Esophagus muscularis mucosa (tissue), 4 donors: ENCODE measurements around the gene FKTN. TPM values are rescaled to one million over a fixed set of nuclear protein-coding genes. Genes with fewer than 3 reads are reported as not detected.
"Not testable (repeated sequence)": the region's sequence is repeated elsewhere in the genome, so short reads cannot be mapped to it uniquely, and the experiment has no call there.

Experiments
- DNase-seq: peaks from one replicate; pipeline ENCODE4 v3.0.0-alpha.2; 2017; ENCODE audit errors: extremely low spot score
- H3K27ac ChIP-seq, 4 donors: fragments of 200-600 bp; sonication (generic); replicated peaks in 1 of 4; 1 replicate in 3 of 4; 2 replicates in 1 of 4; pipeline ENCODE4 v1.5.1; 2016 to 2019; ENCODE audit warnings: mild to moderate bottlenecking in 1 of 4
- H3K27me3 ChIP-seq, 4 donors: fragments of 200-600 bp; sonication (generic); one replicate each; pipeline versions ENCODE4 v1.5.1 to v1.6.0; 2016 to 2019
- H3K36me3 ChIP-seq, 4 donors: fragments of 200-600 bp; sonication (generic); one replicate each; pipeline ENCODE4 v1.5.1; 2016 to 2019
- H3K4me1 ChIP-seq, 4 donors: fragments of 200-600 bp; sonication (generic); one replicate each; pipeline ENCODE4 v1.5.1; 2016 to 2019
- H3K4me3 ChIP-seq, 4 donors: fragments of 200-600 bp; sonication (generic); 1 replicate in 2 of 4; 2 replicates in 2 of 4; pipeline ENCODE4 v1.5.1; 2016 to 2019; ENCODE audit warnings: mild to moderate bottlenecking in 4 of 4, moderate library complexity in 1 of 4
- H3K9me3 ChIP-seq, 4 donors: fragments of 200-600 bp; sonication (generic); 1 replicate in 3 of 4; 2 replicates in 1 of 4; pipeline ENCODE4 v1.5.1; 2016 to 2019
- CTCF ChIP-seq, 3 experiments: fragments of 200-600 bp in 2 of 3; fragments of 450-650 bp in 1 of 3; sonication (generic) in 2 of 3; IDR thresholded peaks; one replicate each; pipeline ENCODE4 v1.5.1; 2017 to 2019; ENCODE audit warnings: antibody characterized with exemption in 3 of 3, mild to moderate bottlenecking in 2 of 3, moderate library complexity in 1 of 3
- EP300 ChIP-seq: sonication (generic); formaldehyde crosslinking; IDR thresholded peaks from one replicate; pipeline ENCODE4 v1.6.1; 2017; ENCODE audit warnings: antibody characterized with exemption
- POLR2A ChIP-seq: fragments of 450-650 bp; IDR thresholded peaks from one replicate; pipeline ENCODE4 v1.6.1; 2017; ENCODE audit warnings: antibody characterized with exemption, moderate library complexity, mild to moderate bottlenecking, low read depth
- POLR2AphosphoS5 ChIP-seq, 2 donors: sonication (generic); formaldehyde crosslinking; IDR thresholded peaks; one replicate each; pipeline ENCODE4 v1.6.1; 2017; ENCODE audit warnings: antibody characterized with exemption in 2 of 2
- WGBS: methylation state at CpG from one replicate; pipeline ENCODE4 v1.1.5; 2018; 5-methylcytosine and 5-hydroxymethylcytosine counted together
- intact Hi-C: fragments of 100-400 bp; cut with DNase I; formaldehyde crosslinking; loops from one replicate; pipeline ENCODE4 v1.15.1; 2023
- total RNA-seq, 4 donors: library from RNA; depleted of rRNA; stranded (reverse); fragments of >200 nt; gene quantifications; one replicate each; pipeline versions ENCODE4 v1.1.0 to v1.2.1, GENCODE V29; 2016

The FKTN gene
- total RNA-seq, 4 donors from 2014 or later: 5.1 to 21.3 (median 14.7) TPM

GRCh38 chr9:105572455-105572854, 14.5 kb downstream of the FKTN start:
- peaks cover 0 to 22% (median 9%) of the 10 kb centered on the region in 4 donors for H3K36me3 ChIP-seq
- TF ChIP-seq CTCF (IDR thresholded peaks at IDR 0.05): no peak
- no peak for TF ChIP-seq POLR2A
- TF ChIP-seq EP300: no peak
- no peak for TF ChIP-seq POLR2AphosphoS5 (IDR thresholded peaks at IDR 0.05)
- no peak overlapping the region for H3K27ac ChIP-seq
- DNase-seq: no peak
- no peak overlapping the region for H3K4me3 ChIP-seq
- H3K4me1 ChIP-seq: no peaks in the 10 kb centered on the region
- no peaks in the 10 kb centered on the region for H3K27me3 ChIP-seq
- H3K9me3 ChIP-seq: peaks cover 0 to 6% (median 2%) of the 10 kb centered on the region in 4 donors
- intact Hi-C loops: no loop called here

- H3K4me1 ChIP-seq, H3K9me3 ChIP-seq, H3K27me3 ChIP-seq, H3K4me3 ChIP-seq, H3K27ac ChIP-seq, DNase-seq, intact Hi-C loops: not testable (repeated sequence)
- H3K36me3 ChIP-seq: peaks cover 0 to 19% (median 8%) of the 10 kb centered on the region in 4 donors
- 98% methylated on average over 6 of the region's 6 CpGs for WGBS
Observed at GRCh38 chr9:105579952-105580351, 22.0 kb downstream of the FKTN start.

- H3K4me3 ChIP-seq, H3K4me1 ChIP-seq, intact Hi-C loops, DNase-seq, H3K27me3 ChIP-seq, H3K9me3 ChIP-seq, H3K27ac ChIP-seq: not testable (repeated sequence)
- 74% methylated on average over 16 of the region's 16 CpGs for WGBS
- peaks cover 0 to 11% (median 3%) of the 10 kb centered on the region in 4 donors for H3K36me3 ChIP-seq
Observed at GRCh38 chr9:105581550-105581949, 23.6 kb downstream of the FKTN start.

GRCh38 chr9:105593145-105593544, 35.2 kb downstream of the FKTN start:
- peaks cover 0 to 6% (median 2%) of the 10 kb centered on the region in 4 donors for H3K9me3 ChIP-seq
- H3K36me3 ChIP-seq: peaks cover 0 to 36% (median 27%) of the 10 kb centered on the region in 4 donors
- no peak for TF ChIP-seq POLR2AphosphoS5 (IDR thresholded peaks at IDR 0.05)
- no peak for TF ChIP-seq CTCF (IDR thresholded peaks at IDR 0.05)
- TF ChIP-seq EP300: no peak
- TF ChIP-seq POLR2A: no peak
- no peaks in the 10 kb centered on the region for H3K4me1 ChIP-seq
- no peak overlapping the region for H3K27ac ChIP-seq
- WGBS: 89% methylated on average over 3 of the region's 3 CpGs
- DNase-seq: no peak
- H3K4me3 ChIP-seq: no peak overlapping the region
- no peaks in the 10 kb centered on the region for H3K27me3 ChIP-seq
- intact Hi-C loops: no loop called here

GRCh38 chr9:105608721-105609598, 51.0 kb downstream of the FKTN start:
- no peaks in the 10 kb centered on the region for H3K9me3 ChIP-seq
- TF ChIP-seq CTCF (IDR thresholded peaks at IDR 0.05) (peak; percentile 45 to 60 (median 54)), EP300 (no peak), POLR2AphosphoS5 (IDR thresholded peaks at IDR 0.05) (no peak), POLR2A (no peak)
- intact Hi-C loops: loop anchor here (5.0 kb wide), 1 partner anchor 108 kb away; no protein-coding TSS in a partner anchor
- H3K36me3 ChIP-seq: peaks cover 5 to 23% (median 12%) of the 10 kb centered on the region in 4 donors
- no peak overlapping the region for H3K4me3 ChIP-seq
- no peaks in the 10 kb centered on the region for H3K4me1 ChIP-seq
- no peaks in the 10 kb centered on the region for H3K27me3 ChIP-seq
- no peak for DNase-seq
- no peak overlapping the region for H3K27ac ChIP-seq
- 53% methylated on average over 6 of the region's 6 CpGs for WGBS
